ENCODE measurements around the gene MUC6.

The MUC6 gene

GRCh38 chr11:1028616-1029015 lies 7.9 kb downstream of the MUC6 start:
- no peaks in the 10 kb centered on the region for H3K4me1 ChIP-seq
- DNase-seq: no peak
- H3K9me3 ChIP-seq: no peaks in the 10 kb centered on the region
- H3K27me3 ChIP-seq: no peaks in the 10 kb centered on the region
- no peaks in the 10 kb centered on the region for H3K36me3 ChIP-seq
- no peak overlapping the region for H3K4me3 ChIP-seq (ENCODE audit: low read depth, low read length)
- TF ChIP-seq CTCF (IDR thresholded peaks at IDR 0.05; ENCODE audit: low read depth, low read length): no peak

GRCh38 chr11:1028291-1028540 lies 8.3 kb downstream of the MUC6 start:
- Histone ChIP-seq H3K4me1 (no peaks in the 10 kb centered on the region), H3K27me3 (no peaks in the 10 kb centered on the region), H3K4me3 (ENCODE audit: low read depth, low read length) (no peak overlapping the region), H3K9me3 (no peaks in the 10 kb centered on the region), H3K36me3 (no peaks in the 10 kb centered on the region)
- no peak for DNase-seq
- no peak for TF ChIP-seq CTCF (IDR thresholded peaks at IDR 0.05; ENCODE audit: low read depth, low read length)

GRCh38 chr11:1027483-1028290 lies 8.8 kb downstream of the MUC6 start:
- no peaks in the 10 kb centered on the region for H3K27me3 ChIP-seq
- H3K4me3 ChIP-seq (ENCODE audit: low read depth, low read length): no peak overlapping the region
- H3K4me1 ChIP-seq: no peaks in the 10 kb centered on the region
- H3K9me3 ChIP-seq: no peaks in the 10 kb centered on the region
- no peaks in the 10 kb centered on the region for H3K36me3 ChIP-seq
- no peak for TF ChIP-seq CTCF (IDR thresholded peaks at IDR 0.05; ENCODE audit: low read depth, low read length)
- DNase-seq: no peak

GRCh38 chr11:1026641-1027482 lies 9.7 kb downstream of the MUC6 start:
- Histone ChIP-seq H3K27me3 (no peaks in the 10 kb centered on the region), H3K36me3 (no peaks in the 10 kb centered on the region), H3K4me1 (no peaks in the 10 kb centered on the region), H3K4me3 (ENCODE audit: low read depth, low read length) (no peak overlapping the region), H3K9me3 (no peaks in the 10 kb centered on the region)
- no peak for TF ChIP-seq CTCF (IDR thresholded peaks at IDR 0.05; ENCODE audit: low read depth, low read length)
- DNase-seq: no peak

- Histone ChIP-seq H3K27me3 (no peaks in the 10 kb centered on the region), H3K4me1 (no peaks in the 10 kb centered on the region), H3K9me3 (no peaks in the 10 kb centered on the region), H3K36me3 (no peaks in the 10 kb centered on the region), H3K4me3 (ENCODE audit: low read depth, low read length) (no peak overlapping the region)
- no peak for TF ChIP-seq CTCF (IDR thresholded peaks at IDR 0.05; ENCODE audit: low read depth, low read length)
- DNase-seq: no peak
Observed at GRCh38 chr11:1026163-1026450, 10.4 kb downstream of the MUC6 start.

Data from BE2C (cell line).